Thoracic aorta (tissue), 2 donors: ENCODE measurements around the gene NXPH1. TPM values are rescaled to one million over a fixed set of nuclear protein-coding genes. Genes with fewer than 3 reads are reported as not detected.

Experiments
- ATAC-seq: fragments of 150-250 bp; one replicate; pipeline ENCODE4 v1.8.0; 2017; ENCODE audit warnings: low read depth; ENCODE audit not compliant: insufficient number of reproducible peaks, low FRiP score
- DNase-seq: peaks from one replicate; pipeline ENCODE4 v3.0.0-alpha.2; 2020; ENCODE audit warnings: low spot score
- H3K27ac ChIP-seq, 2 donors: fragments of 200-600 bp; sonication (generic); 1 replicate in 1 of 2; 2 replicates in 1 of 2; pipeline ENCODE4 v1.5.1; 2016; ENCODE audit warnings: mild to moderate bottlenecking in 2 of 2, moderate library complexity in 2 of 2
- H3K27me3 ChIP-seq: fragments of 200-600 bp; sonication (generic); replicated peaks from 2 replicates; pipeline ENCODE4 v1.6.0; 2016; ENCODE audit warnings: mild to moderate bottlenecking; ENCODE audit not compliant: insufficient read depth
- H3K36me3 ChIP-seq: fragments of 200-600 bp; sonication (generic); one replicate; pipeline ENCODE4 v1.5.1; 2016
- H3K4me1 ChIP-seq, 2 donors: fragments of 200-600 bp; sonication (generic); 1 replicate in 1 of 2; 2 replicates in 1 of 2; pipeline versions ENCODE4 v1.5.1 to v1.6.0; 2016; ENCODE audit warnings: low read depth in 2 of 2, mild to moderate bottlenecking in 1 of 2; ENCODE audit not compliant: control insufficient read depth in 1 of 2
- H3K4me3 ChIP-seq: fragments of 200-600 bp; sonication (generic); 2 replicates; pipeline ENCODE4 v1.5.1; 2016; ENCODE audit warnings: mild to moderate bottlenecking
- H3K9me3 ChIP-seq: fragments of 200-600 bp; sonication (generic); 2 replicates; pipeline ENCODE4 v1.5.1; 2016
- CTCF ChIP-seq: fragments of 200-600 bp; sonication (generic); IDR thresholded peaks from one replicate; pipeline ENCODE4 v1.5.1; 2019; ENCODE audit warnings: antibody characterized with exemption
- total RNA-seq, 2 donors: library from RNA; depleted of rRNA; stranded (reverse); fragments of >200 nt; gene quantifications; one replicate each; pipeline versions ENCODE4 v1.1.0 to v1.2.3, GENCODE V29; 2016

The NXPH1 gene
- total RNA-seq, 2 donors from 2014 or later: not detected

DNA sequence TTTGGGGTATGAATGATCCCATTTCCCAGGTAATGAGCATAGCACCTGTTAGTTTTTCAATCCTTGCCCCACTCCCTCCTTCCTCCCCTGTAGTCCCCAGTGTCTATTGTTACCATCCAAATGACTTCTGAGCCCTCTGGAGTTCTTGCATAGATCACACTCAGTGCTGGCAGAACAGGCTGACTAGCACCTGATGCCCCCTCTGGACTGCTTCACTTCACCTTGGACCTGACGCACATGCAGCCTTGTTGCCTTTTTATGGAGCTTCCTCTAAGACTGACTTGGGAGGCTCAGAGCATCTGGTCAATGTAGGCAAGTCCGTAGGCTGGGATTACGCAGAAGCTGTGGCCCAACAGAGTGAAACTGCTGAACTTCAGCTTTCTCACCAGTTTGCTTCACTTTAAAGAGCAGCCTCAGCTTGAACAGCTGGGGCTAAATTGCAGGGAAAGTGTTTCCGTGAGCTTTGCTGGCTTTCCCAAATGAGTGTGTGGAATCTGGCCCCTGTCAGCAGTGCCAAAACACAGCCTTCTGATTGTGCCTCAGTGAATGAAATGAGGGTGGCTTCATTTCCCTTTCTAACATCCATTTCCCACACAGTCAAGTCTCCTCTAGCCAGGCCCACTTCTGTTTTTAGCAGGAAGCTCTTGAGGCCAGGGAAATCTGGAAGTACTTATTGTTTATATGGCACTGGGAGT, 48.5 kb downstream of the NXPH1 start:
- no peak overlapping the region for H3K4me3 ChIP-seq
- DNase-seq (no peak), ATAC-seq (no peak)
- H3K9me3 ChIP-seq: no peaks in the 10 kb centered on the region
- no peaks in the 10 kb centered on the region for H3K27me3 ChIP-seq
- no peak for TF ChIP-seq CTCF
- H3K27ac ChIP-seq: no peak overlapping the region
- H3K36me3 ChIP-seq: no peaks in the 10 kb centered on the region
- no peaks in the 10 kb centered on the region for H3K4me1 ChIP-seq

- H3K27me3 ChIP-seq: no peaks in the 10 kb centered on the region
- no peaks in the 10 kb centered on the region for H3K36me3 ChIP-seq
- no peaks in the 10 kb centered on the region for H3K9me3 ChIP-seq
- TF ChIP-seq CTCF: no peak
- H3K4me3 ChIP-seq: no peak overlapping the region
- no peak overlapping the region for H3K27ac ChIP-seq
- no peak for ATAC-seq
- H3K4me1 ChIP-seq: no peaks in the 10 kb centered on the region
- no peak for DNase-seq
These were observed 57.1 kb downstream of the NXPH1 start for GRCh38 chr7:8490391-8491045.

DNA sequence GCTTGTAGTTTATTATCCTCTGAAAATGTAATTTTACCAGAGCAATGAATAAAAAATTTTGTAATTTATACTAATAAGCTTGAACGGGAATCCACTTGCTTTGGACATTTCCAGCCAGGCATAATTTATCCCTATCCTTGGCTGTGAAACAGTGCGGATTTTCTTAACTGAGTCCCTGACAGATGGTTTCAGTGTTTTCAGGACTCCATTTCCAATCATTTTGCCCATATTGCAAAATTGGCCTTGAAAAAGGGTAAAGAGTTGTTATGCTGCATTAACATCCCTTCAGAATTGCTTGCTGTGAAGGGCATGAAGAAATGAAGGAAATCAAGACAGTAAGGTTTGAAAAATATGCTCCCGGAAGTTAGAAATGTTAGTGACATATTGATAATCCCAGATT, 57.7 kb downstream of the NXPH1 start:
- no peaks in the 10 kb centered on the region for H3K36me3 ChIP-seq
- H3K4me1 ChIP-seq: no peaks in the 10 kb centered on the region
- no peak for ATAC-seq
- H3K27ac ChIP-seq: no peak overlapping the region
- H3K4me3 ChIP-seq: no peak overlapping the region
- H3K9me3 ChIP-seq: no peaks in the 10 kb centered on the region
- no peak for DNase-seq
- no peaks in the 10 kb centered on the region for H3K27me3 ChIP-seq
- no peak for TF ChIP-seq CTCF

DNA sequence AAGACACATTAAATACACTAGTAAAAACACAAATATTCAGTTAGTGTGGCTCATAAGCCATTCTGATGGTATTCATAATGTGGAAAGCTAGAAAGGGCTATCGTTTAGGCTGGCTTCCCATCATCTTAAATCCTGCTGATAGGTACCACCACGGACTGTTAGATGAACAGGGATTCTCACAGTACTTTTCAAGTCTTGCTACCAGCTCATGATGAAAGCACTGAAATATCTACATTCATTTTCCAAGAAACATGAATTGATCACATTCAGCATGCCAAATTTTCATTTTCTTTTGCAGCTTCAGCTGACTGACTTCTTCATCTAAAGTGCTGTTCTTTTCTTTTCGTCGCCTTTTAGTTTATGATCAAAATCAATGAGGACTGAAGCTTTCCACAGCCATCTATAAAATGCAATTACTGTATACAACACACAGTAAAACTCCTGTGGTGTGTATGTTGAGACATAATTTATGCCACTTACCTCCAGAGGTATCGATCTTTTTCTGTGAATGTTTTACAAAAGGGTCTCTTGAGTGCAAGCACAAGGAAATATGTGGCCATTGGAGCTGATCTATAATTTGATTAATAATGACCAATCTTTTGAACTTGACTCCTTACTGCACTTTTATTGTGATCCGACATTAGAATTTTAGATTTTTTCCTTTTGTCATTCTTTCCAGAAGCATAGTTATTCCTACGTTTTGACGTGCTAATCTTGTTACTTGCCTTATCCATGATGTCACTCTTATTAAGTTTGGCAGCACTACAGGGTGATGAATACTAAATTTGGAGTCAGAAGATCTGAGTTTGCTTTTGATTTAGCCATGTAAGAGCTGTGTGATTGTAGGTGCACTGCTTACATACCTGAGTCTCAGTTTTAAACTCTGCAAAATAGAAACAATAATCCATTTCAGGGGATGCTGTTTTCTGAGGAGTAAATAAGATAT, 58.4 kb downstream of the NXPH1 start:
- no peak for TF ChIP-seq CTCF
- H3K9me3 ChIP-seq: no peaks in the 10 kb centered on the region
- ATAC-seq (no peak), DNase-seq (no peak)
- no peaks in the 10 kb centered on the region for H3K4me1 ChIP-seq
- no peak overlapping the region for H3K27ac ChIP-seq
- H3K27me3 ChIP-seq: no peaks in the 10 kb centered on the region
- no peak overlapping the region for H3K4me3 ChIP-seq
- H3K36me3 ChIP-seq: no peaks in the 10 kb centered on the region

- H3K27me3 ChIP-seq: no peaks in the 10 kb centered on the region
- no peaks in the 10 kb centered on the region for H3K4me1 ChIP-seq
- H3K27ac ChIP-seq: no peak overlapping the region
- no peak for ATAC-seq
- TF ChIP-seq CTCF: no peak
- no peaks in the 10 kb centered on the region for H3K36me3 ChIP-seq
- no peak overlapping the region for H3K4me3 ChIP-seq
- no peaks in the 10 kb centered on the region for H3K9me3 ChIP-seq
- DNase-seq: no peak
These were observed 65.7 kb downstream of the NXPH1 start for GRCh38 chr7:8499128-8499527.
